Mucosa of descending colon (tissue), 3 donors: ENCODE results near the gene GLRA2. TPM values are rescaled to one million over a fixed set of nuclear protein-coding genes. Genes with fewer than 3 reads are reported as not detected.

ENCODE experiments used
- ATAC-seq: fragments of 200-7000 bp; cut with Tn5 transposase; one replicate; pipeline ENCODE4 v1.9.1; 2020; ENCODE audit warnings: mild to moderate bottlenecking, moderate library complexity
- DNase-seq, 3 donors: peaks; one replicate each; pipeline ENCODE4 v3.0.0-alpha.2; 2020
- H3K36me3 ChIP-seq: fragments of 200-600 bp; one replicate; pipeline ENCODE4 v1.8.0; 2021; ENCODE audit warnings: low read depth, mild to moderate bottlenecking
- H3K4me1 ChIP-seq: fragments of 200-600 bp; one replicate; pipeline ENCODE4 v1.8.0; 2021; ENCODE audit warnings: low read depth, mild to moderate bottlenecking
- H3K4me3 ChIP-seq: fragments of 200-600 bp; one replicate; pipeline ENCODE4 v1.8.0; 2021; ENCODE audit warnings: mild to moderate bottlenecking
- H3K9me3 ChIP-seq: fragments of 200-600 bp; one replicate; pipeline ENCODE4 v1.8.0; 2021; ENCODE audit warnings: mild to moderate bottlenecking
- intact Hi-C, 2 donors: fragments of 100-400 bp; cut with DNase I in 1 of 2; cut with micrococcal nuclease in 1 of 2; formaldehyde crosslinking; loops; one replicate each; pipeline versions ENCODE4 v1.11.0 to v1.11.1; 2022; cut with DNase I, micrococcal nuclease
- total RNA-seq, 3 donors: library from RNA; stranded (reverse); fragmentation: NEBNext Ultra II Directional in 2 of 3; extraction: Animal tissue kit (Norgen Biotek cat#: 25700) in 2 of 3; gene quantifications; one replicate each; pipeline versions ENCODE4 v1.2.1 to v1.2.4, GENCODE V29; 2021 to 2023
- TF ChIP-seq, protein P1 (sequence below): fragments of 200-600 bp; IDR thresholded peaks from one replicate; pipeline ENCODE4 v1.8.0; 2022; ENCODE audit warnings: antibody characterized with exemption, mild to moderate bottlenecking
- donor health status: DM: no; HTN: no; CAD: no; lungs with moderate emphysema.
- donor health status: DM: no; HTN: no; CAD: no.
- donor health status: DM: no; HTN: yes; CAD: no.

GLRA2 gene
- total RNA-seq, 3 donors from 2014 or later = 0.57 to 3.2 (median 1.5) TPM

DNA sequence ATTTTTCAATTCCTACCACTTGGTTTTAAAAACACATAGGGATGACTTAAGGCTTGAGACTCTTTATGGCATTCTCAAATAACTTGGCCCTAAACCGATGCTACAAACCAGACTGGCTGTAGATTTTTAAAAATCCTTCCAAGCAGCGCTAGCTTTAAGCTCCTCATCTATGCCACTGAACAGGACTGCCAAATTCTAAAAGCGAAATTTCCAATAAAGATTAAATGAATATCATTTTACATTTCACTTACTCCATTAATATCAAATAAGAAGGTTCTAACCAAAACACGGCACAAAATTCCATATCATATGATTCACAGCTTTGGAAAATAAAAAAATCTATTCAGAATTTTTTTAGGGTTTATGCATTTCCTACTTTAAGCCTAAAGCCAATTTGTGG, 209.3 kb downstream of the GLRA2 start:
- no peaks in the 10 kb centered on the region for H3K36me3 ChIP-seq
- H3K9me3 ChIP-seq = no peaks in the 10 kb centered on the region
- no peak overlapping the region for H3K4me3 ChIP-seq
- H3K4me1 ChIP-seq = no peaks in the 10 kb centered on the region
- no peak for ATAC-seq
- DNase-seq = no peak
- TF ChIP-seq, protein P1, sequence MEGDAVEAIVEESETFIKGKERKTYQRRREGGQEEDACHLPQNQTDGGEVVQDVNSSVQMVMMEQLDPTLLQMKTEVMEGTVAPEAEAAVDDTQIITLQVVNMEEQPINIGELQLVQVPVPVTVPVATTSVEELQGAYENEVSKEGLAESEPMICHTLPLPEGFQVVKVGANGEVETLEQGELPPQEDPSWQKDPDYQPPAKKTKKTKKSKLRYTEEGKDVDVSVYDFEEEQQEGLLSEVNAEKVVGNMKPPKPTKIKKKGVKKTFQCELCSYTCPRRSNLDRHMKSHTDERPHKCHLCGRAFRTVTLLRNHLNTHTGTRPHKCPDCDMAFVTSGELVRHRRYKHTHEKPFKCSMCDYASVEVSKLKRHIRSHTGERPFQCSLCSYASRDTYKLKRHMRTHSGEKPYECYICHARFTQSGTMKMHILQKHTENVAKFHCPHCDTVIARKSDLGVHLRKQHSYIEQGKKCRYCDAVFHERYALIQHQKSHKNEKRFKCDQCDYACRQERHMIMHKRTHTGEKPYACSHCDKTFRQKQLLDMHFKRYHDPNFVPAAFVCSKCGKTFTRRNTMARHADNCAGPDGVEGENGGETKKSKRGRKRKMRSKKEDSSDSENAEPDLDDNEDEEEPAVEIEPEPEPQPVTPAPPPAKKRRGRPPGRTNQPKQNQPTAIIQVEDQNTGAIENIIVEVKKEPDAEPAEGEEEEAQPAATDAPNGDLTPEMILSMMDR = no peak
- intact Hi-C loops = no loop called here

DNA sequence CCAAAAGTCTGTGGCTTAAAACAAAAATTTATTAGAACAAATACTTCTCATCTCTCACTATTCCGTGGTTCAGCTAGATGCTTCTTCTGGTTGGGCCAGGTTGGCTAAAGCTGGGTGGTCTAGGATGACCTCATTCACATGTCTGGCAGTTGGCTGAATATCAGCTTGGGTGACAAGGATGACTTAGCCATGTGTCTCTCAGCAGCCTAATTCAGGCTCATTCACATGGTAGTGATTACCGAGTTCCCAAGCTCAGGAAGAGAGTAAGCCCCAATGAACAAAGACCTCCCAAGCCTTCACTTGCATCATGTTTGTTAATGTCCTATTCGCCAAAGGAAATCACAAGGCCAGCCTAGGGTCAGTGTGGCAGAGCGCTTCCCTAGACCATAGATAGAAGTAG, 224.1 kb downstream of the GLRA2 start:
- H3K36me3 ChIP-seq = no peaks in the 10 kb centered on the region
- no peak overlapping the region for H3K4me3 ChIP-seq
- no peaks in the 10 kb centered on the region for H3K9me3 ChIP-seq
- ATAC-seq = no peak
- intact Hi-C loops = no loop called here
- H3K4me1 ChIP-seq = no peaks in the 10 kb centered on the region
- TF ChIP-seq, protein P1 = no peak
- no peak for DNase-seq

DNA sequence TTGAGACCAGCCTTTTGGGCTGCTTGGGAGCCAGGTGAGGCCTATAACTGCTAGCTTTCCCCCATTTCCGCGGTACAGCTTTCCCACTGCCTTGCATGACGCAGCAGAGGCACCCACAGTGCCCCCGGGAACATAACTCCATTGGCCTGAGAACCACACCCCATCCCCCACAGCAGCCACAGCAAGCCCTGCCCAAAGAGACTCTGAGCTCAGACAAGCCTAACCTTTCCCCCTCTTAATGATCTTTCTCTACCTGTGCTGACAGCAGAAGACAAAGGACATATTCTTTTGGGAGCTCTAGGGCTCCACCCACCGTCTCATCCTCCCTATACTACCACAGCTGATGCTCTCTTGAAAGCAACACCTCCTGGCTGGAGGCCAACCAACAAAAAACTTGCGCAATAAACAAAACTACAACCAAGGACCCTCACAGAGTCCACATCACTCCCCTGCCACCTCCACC, 228.7 kb downstream of the GLRA2 start:
- H3K4me3 ChIP-seq = no peak overlapping the region
- no peaks in the 10 kb centered on the region for H3K36me3 ChIP-seq
- TF ChIP-seq, protein P1 = no peak
- ATAC-seq = no peak
- H3K9me3 ChIP-seq = no peaks in the 10 kb centered on the region
- H3K4me1 ChIP-seq = no peaks in the 10 kb centered on the region
- intact Hi-C loops = no loop called here
- no peak for DNase-seq

DNA sequence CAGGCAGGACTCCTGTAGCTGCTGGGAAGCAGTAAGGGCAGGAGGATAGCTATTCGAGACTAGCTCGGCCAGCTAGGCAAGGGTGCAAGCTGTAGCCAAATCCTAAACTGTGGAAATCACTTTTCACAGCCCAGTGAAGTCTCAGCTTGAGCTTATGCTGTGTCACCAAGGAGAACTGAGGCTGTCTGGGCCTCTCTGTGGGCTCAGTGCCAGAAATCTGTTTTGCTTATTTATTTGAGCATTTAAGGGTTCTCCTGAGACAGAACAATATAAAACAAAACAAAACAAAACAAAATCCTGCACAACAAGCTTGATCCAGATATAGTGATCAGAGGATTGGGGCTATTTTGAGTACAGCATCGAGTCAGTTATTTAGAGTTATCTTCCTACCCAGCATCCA, 246.1 kb downstream of the GLRA2 start:
- Histone ChIP-seq H3K36me3 (no peaks in the 10 kb centered on the region), H3K4me1 (no peaks in the 10 kb centered on the region), H3K9me3 (no peaks in the 10 kb centered on the region), H3K4me3 (no peak overlapping the region)
- ATAC-seq (no peak), DNase-seq (no peak)
- TF ChIP-seq, protein P1 = no peak
- intact Hi-C loops = no loop called here

DNA sequence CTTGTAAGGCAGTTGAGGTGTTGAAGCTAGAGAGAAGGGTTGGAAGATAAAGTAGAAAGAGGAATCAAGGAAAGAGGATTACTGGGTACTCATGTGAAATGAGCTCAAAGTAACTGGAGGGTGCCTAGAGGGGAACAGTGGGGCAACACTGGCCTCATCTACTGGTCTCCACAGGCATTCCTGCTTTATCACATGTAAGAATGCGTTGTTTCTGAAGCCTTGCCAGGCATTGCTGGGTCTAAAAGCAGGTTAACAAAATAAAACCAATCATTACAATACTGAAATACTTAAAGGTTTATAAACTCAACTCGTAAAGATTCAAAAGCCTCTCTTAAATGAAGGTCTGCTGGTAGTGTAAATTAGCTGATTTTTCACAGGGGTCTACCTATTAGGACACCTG, 247.6 kb downstream of the GLRA2 start:
- DNase-seq (no peak), ATAC-seq (no peak)
- Histone ChIP-seq H3K4me1 (no peaks in the 10 kb centered on the region), H3K36me3 (no peaks in the 10 kb centered on the region), H3K9me3 (no peaks in the 10 kb centered on the region), H3K4me3 (no peak overlapping the region)
- intact Hi-C loops = no loop called here
- TF ChIP-seq, protein P1 = no peak

DNA sequence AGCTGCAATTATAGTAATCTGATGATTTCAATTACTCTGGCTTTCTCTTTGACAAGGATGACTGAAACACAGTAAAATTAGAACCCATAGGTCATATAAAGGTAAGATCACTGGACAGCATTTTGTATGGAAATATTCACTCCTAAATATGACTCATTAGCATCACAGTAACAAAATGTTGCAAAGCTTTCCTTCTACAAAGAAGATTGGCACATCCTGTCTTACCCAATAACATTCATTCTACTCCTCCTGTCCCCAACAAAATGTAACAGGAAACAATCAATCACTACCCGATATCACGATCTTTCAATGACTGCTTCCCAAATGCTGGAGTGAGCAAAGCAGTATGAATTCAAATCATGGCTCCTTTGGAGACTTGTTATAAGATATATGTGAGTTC, 248.2 kb downstream of the GLRA2 start:
- H3K4me3 ChIP-seq = no peak overlapping the region
- H3K9me3 ChIP-seq = no peaks in the 10 kb centered on the region
- DNase-seq = no peak
- TF ChIP-seq, protein P1 = no peak
- no peaks in the 10 kb centered on the region for H3K36me3 ChIP-seq
- intact Hi-C loops = no loop called here
- ATAC-seq = no peak
- H3K4me1 ChIP-seq = no peaks in the 10 kb centered on the region
